SK-N-SH treated with all-trans-retinoic acid at 6 μM for 48 hours (cell line): Measurements from ENCODE around the gene C7orf57.

Experiments
- ARNTL ChIP-seq: fragments of 450-650 bp; formaldehyde crosslinking; IDR thresholded peaks from 2 replicates; pipeline ENCODE4 v1.5.0; 2020; ENCODE audit warnings: low read depth, mild to moderate bottlenecking, moderate library complexity, borderline replicate concordance
- CREB5 ChIP-seq: fragments of 250-450 bp; sonication (Bioruptor Pico); IDR thresholded peaks from 2 replicates; pipeline ENCODE4 v1.5.1; 2020; ENCODE audit warnings: low read depth, mild to moderate bottlenecking, moderate library complexity
- CSDC2 ChIP-seq: fragments of 250-450 bp; sonication (Bioruptor Pico); IDR thresholded peaks from 2 replicates; pipeline ENCODE4 v1.5.0; 2020; ENCODE audit warnings: mild to moderate bottlenecking, moderate library complexity
- ESRRG ChIP-seq: fragments of 250-450 bp; sonication (Bioruptor Pico); IDR thresholded peaks from 2 replicates; pipeline ENCODE4 v1.6.1; 2021; ENCODE audit warnings: mild to moderate bottlenecking
- GLIS3 ChIP-seq: fragments of 250-450 bp; sonication (Bioruptor Pico); IDR thresholded peaks from 2 replicates; pipeline ENCODE4 v1.5.0; 2020; ENCODE audit warnings: mild to moderate bottlenecking, moderate library complexity
- ISL1 ChIP-seq: fragments of 250-450 bp; sonication (Bioruptor Pico); IDR thresholded peaks from 2 replicates; pipeline ENCODE4 v2.1.2; 2022; ENCODE audit warnings: mild to moderate bottlenecking, moderate library complexity
- OSR1 ChIP-seq: fragments of 250-450 bp; sonication (Bioruptor Pico); IDR thresholded peaks from 2 replicates; pipeline ENCODE4 v1.8.0; 2022; ENCODE audit warnings: moderate library complexity, mild to moderate bottlenecking, inconsistent platforms
- PATZ1 ChIP-seq: fragments of 250-450 bp; sonication (Bioruptor Pico); IDR thresholded peaks from 2 replicates; pipeline ENCODE4 v1.8.0; 2020; ENCODE audit warnings: mild to moderate bottlenecking, moderate library complexity, borderline replicate concordance
- SNAI2 ChIP-seq: fragments of 250-450 bp; sonication (Bioruptor Pico); IDR thresholded peaks from 2 replicates; pipeline ENCODE4 v1.5.0; 2020; ENCODE audit warnings: mild to moderate bottlenecking, moderate library complexity
- TCF4 ChIP-seq: fragments of 250-450 bp; sonication (Bioruptor Pico); IDR thresholded peaks from 2 replicates; pipeline ENCODE4 v1.8.0; 2021; ENCODE audit warnings: mild to moderate bottlenecking, moderate library complexity, borderline replicate concordance
- ZFP3 ChIP-seq: fragments of 250-450 bp; sonication (Bioruptor Pico); IDR thresholded peaks from 2 replicates; pipeline ENCODE4 v1.5.0; 2020; ENCODE audit warnings: mild to moderate bottlenecking, moderate library complexity
- ZFP30 ChIP-seq: fragments of 450-650 bp; formaldehyde crosslinking; IDR thresholded peaks from 2 replicates; pipeline ENCODE4 v1.5.0; 2022; ENCODE audit warnings: mild to moderate bottlenecking, moderate library complexity
- ZNF8 ChIP-seq: fragments of 450-650 bp; formaldehyde crosslinking; IDR thresholded peaks from 2 replicates; pipeline ENCODE4 v1.5.0; 2020; ENCODE audit warnings: mild to moderate bottlenecking, moderate library complexity
- TF ChIP-seq, protein P1 (sequence below): fragments of 250-450 bp; sonication (Bioruptor Pico); IDR thresholded peaks from 2 replicates; pipeline ENCODE4 v1.8.0; 2021; ENCODE audit warnings: low read depth, mild to moderate bottlenecking, moderate library complexity, borderline replicate concordance

- TF ChIP-seq CSDC2 = no peak
- TF ChIP-seq, protein P1, sequence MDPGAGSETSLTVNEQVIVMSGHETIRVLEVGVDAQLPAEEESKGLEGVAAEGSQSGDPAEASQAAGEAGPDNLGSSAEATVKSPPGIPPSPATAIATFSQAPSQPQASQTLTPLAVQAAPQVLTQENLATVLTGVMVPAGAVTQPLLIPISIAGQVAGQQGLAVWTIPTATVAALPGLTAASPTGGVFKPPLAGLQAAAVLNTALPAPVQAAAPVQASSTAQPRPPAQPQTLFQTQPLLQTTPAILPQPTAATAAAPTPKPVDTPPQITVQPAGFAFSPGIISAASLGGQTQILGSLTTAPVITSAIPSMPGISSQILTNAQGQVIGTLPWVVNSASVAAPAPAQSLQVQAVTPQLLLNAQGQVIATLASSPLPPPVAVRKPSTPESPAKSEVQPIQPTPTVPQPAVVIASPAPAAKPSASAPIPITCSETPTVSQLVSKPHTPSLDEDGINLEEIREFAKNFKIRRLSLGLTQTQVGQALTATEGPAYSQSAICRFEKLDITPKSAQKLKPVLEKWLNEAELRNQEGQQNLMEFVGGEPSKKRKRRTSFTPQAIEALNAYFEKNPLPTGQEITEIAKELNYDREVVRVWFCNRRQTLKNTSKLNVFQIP (CRISPR knock-in tag) = no peak
- no peak for TF ChIP-seq PATZ1 (CRISPR knock-in tag)
- TF ChIP-seq ZFP3 (CRISPR knock-in tag) = no peak
- TF ChIP-seq OSR1 (CRISPR knock-in tag) = no peak
- TF ChIP-seq ESRRG = no peak
- TF ChIP-seq CREB5 (CRISPR knock-in tag) = no peak
- no peak for TF ChIP-seq ISL1 (CRISPR knock-in tag)
- no peak for TF ChIP-seq ZFP30 (CRISPR knock-in tag)
- no peak for TF ChIP-seq GLIS3 (CRISPR knock-in tag)
- TF ChIP-seq TCF4 (CRISPR knock-in tag) = no peak
- no peak for TF ChIP-seq ZNF8 (CRISPR knock-in tag)
- no peak for TF ChIP-seq ARNTL (CRISPR knock-in tag)
- no peak for TF ChIP-seq SNAI2 (CRISPR knock-in tag)
Observed at GRCh38 chr7:48016641-48017040, 18.7 kb upstream of the C7orf57 start.
